Muscle of leg (tissue), 11 donors: ENCODE results near the gene POU6F2. TPM values are rescaled to one million over a fixed set of nuclear protein-coding genes. Genes with fewer than 3 reads are reported as not detected.

Experiments
- DNase-seq: peaks from one replicate; pipeline ENCODE4 v3.0.0; 2013
- H3K27ac ChIP-seq: one replicate; pipeline ENCODE4 v1.5.1; 2013; ENCODE audit warnings: mild to moderate bottlenecking, low read length, control low read depth
- H3K27me3 ChIP-seq: one replicate; pipeline ENCODE4 v1.6.1; 2013; ENCODE audit warnings: low read length; ENCODE audit not compliant: control insufficient read depth, insufficient read depth
- H3K36me3 ChIP-seq: one replicate; pipeline ENCODE4 v1.6.1; 2013; ENCODE audit warnings: low read length; ENCODE audit not compliant: control insufficient read depth, insufficient read depth
- H3K4me1 ChIP-seq: one replicate; pipeline ENCODE4 v1.6.1; 2013; ENCODE audit warnings: low read length; ENCODE audit not compliant: control insufficient read depth, insufficient read depth
- H3K4me3 ChIP-seq: one replicate; pipeline ENCODE4 v1.5.1; 2013; ENCODE audit warnings: low read length, control low read depth
- H3K9me3 ChIP-seq: replicated peaks from 2 replicates; pipeline ENCODE4 v1.6.1; 2013; ENCODE audit warnings: low read depth, low read length; ENCODE audit not compliant: control insufficient read depth
- WGBS: methylation state at CpG from one replicate; pipeline ENCODE4 v1.1.5; 2013; ENCODE audit warnings: missing lambda C conversion rate; ENCODE audit not compliant: insufficient coverage; 5-methylcytosine and 5-hydroxymethylcytosine counted together
- polyA plus RNA-seq, 8 donors: library from polyadenylated mRNA; unstranded; fragments of 120-200 nt; gene quantifications; one replicate each; pipeline versions ENCODE4 v1.2.1 to v1.2.3, GENCODE V29; 2013; ENCODE audit warnings: inconsistent platforms in 1 of 8, low replicate concordance in 1 of 8; ENCODE audit not compliant: insufficient read length in 8 of 8, insufficient read depth in 1 of 8
- total RNA-seq: library from RNA; stranded (reverse); fragments of 120-200 nt; gene quantifications from one replicate; pipeline ENCODE4 v1.2.4, GENCODE V29; 2013

Gene POU6F2
- total and polyA plus RNA-seq, 9 donors, result 0.05 to 0.54 (median 0.10) TPM; not detected in 1

DNA sequence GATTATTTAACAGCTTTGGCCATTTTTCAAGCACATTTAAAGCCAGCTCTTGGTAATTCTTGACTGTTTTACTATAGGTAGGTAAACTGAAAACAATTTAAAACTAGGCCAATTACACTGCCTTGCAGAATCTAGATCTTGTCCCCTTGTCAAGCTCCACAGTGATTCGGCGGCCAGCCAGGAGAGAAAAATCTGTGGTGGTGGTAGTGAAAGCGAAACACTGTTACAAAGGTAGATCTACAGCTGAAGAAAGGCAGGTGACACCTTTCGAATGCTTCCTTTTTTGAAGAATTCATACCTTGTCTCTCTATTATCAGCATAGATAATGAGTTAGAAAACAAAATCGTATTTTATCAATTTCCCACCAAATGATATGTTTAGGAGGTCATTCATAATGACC, 218.3 kb downstream of the POU6F2 start:
- no peaks in the 10 kb centered on the region for H3K9me3 ChIP-seq
- H3K4me3 ChIP-seq, result no peak overlapping the region
- DNase-seq, result no peak
- H3K27me3 ChIP-seq, result no peaks in the 10 kb centered on the region
- no peaks in the 10 kb centered on the region for H3K36me3 ChIP-seq
- H3K4me1 ChIP-seq, result no peaks in the 10 kb centered on the region
- H3K27ac ChIP-seq, result no peak overlapping the region
- no CpG with 5 or more reads among the region's 5 CpGs for WGBS

DNA sequence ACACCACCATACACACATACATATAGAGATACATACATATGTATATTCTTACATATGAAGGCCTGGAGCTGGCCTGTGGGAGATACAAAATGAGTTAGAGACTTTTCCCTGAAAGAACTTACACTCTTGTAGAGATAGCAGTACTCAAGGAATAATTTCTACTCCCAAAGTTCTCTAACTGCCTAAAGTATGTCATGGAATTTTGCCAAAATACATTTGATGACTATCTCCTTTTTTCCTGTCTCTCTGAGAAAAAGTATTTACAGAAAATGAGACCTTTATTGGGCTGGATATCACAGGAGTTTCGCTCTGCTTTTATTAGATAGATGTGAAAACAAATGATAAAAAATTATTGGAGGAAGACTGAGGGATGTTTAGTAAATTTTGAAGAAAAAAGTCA, 220.1 kb downstream of the POU6F2 start:
- H3K4me3 ChIP-seq, result no peak overlapping the region
- no peaks in the 10 kb centered on the region for H3K4me1 ChIP-seq
- no CpG with 5 or more reads among the region's 1 CpG for WGBS
- H3K9me3 ChIP-seq, result no peaks in the 10 kb centered on the region
- no peaks in the 10 kb centered on the region for H3K27me3 ChIP-seq
- no peak overlapping the region for H3K27ac ChIP-seq
- no peak for DNase-seq
- H3K36me3 ChIP-seq, result no peaks in the 10 kb centered on the region

- no peak overlapping the region for H3K27ac ChIP-seq
- H3K27me3 ChIP-seq, result no peaks in the 10 kb centered on the region
- no CpG with 5 or more reads among the region's 2 CpGs for WGBS
These were observed 220.8 kb downstream of the POU6F2 start for GRCh38 chr7:39198556-39198955.

DNA sequence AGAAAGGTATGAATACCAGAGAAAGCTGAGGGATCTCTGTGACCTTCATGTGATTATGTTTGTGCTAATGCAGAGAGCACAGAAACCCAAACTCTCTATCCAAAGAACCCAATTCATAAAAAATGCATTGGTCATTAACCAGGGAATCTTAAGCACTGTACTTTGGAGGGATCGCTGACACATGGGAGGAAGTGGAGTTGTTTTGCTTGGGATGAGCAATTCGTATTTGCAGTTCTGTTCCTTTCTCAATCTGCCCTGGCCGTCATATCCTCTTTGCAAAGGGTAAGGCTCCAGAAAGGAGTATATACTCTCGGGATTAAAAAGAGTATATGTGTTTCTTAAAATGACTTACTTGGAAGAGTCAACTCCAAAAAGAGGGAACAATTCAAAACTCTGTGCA, 221.3 kb downstream of the POU6F2 start:
- WGBS, result no CpG with 5 or more reads among the region's 4 CpGs
- Histone ChIP-seq H3K4me3 (no peak overlapping the region), H3K27me3 (no peaks in the 10 kb centered on the region), H3K36me3 (no peaks in the 10 kb centered on the region), H3K27ac (no peak overlapping the region), H3K9me3 (no peaks in the 10 kb centered on the region), H3K4me1 (no peaks in the 10 kb centered on the region)
- DNase-seq, result no peak

More at GRCh38 chr7:39198556-39198955, 220.8 kb downstream of the POU6F2 start:
- no peaks in the 10 kb centered on the region for H3K4me1 ChIP-seq
- H3K4me3 ChIP-seq, result no peak overlapping the region
- no peak for DNase-seq
- H3K36me3 ChIP-seq, result no peaks in the 10 kb centered on the region
- H3K9me3 ChIP-seq, result no peaks in the 10 kb centered on the region

DNA sequence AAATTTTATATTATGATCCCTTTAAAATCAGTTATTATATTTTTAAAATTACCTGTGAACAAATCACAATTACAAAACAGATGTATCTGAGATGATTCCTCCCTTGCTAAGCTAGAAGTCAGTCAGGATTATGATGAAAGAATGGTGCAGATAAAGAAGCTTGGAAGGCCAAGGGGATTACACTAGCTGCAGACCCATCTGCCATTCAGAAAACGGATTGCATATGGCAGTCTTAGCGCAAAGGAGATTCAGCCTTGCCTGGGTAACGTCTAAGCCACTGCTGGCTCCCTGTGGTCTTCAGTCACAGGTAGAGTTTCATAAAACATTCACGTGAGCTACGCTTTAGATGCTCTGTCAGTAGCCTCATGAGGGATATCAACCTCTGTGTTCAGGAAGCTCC, 222.2 kb downstream of the POU6F2 start:
- no peak overlapping the region for H3K4me3 ChIP-seq
- no peaks in the 10 kb centered on the region for H3K4me1 ChIP-seq
- H3K27ac ChIP-seq, result no peak overlapping the region
- no peak for DNase-seq
- WGBS, result 80% methylated on average over 3 of the region's 5 CpGs
- no peaks in the 10 kb centered on the region for H3K9me3 ChIP-seq
- H3K36me3 ChIP-seq, result no peaks in the 10 kb centered on the region
- H3K27me3 ChIP-seq, result no peaks in the 10 kb centered on the region

DNA sequence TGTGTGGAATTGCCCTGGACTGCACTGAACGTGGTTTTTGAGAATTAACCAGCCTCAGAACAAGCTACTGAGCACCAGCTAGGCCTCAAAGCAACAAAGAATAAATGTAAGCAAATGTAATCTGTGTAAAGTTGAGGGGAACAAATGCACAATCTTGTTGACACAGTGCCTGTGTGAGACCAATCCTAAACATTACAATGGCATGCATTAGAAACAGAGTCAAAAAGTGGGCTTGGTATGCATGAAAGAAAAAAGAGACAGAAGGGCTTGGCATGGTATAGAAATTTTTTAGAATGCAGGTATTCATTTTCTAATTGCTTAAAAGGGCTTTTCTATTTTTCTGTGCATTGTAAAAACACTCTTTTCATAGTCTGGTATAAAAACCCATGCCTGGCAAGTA, 224.3 kb downstream of the POU6F2 start:
- Histone ChIP-seq H3K4me3 (no peak overlapping the region), H3K27ac (no peak overlapping the region), H3K9me3 (no peaks in the 10 kb centered on the region), H3K27me3 (no peaks in the 10 kb centered on the region), H3K36me3 (no peaks in the 10 kb centered on the region), H3K4me1 (no peaks in the 10 kb centered on the region)
- no peak for DNase-seq
- no CpG with 5 or more reads among the region's 1 CpG for WGBS

DNA sequence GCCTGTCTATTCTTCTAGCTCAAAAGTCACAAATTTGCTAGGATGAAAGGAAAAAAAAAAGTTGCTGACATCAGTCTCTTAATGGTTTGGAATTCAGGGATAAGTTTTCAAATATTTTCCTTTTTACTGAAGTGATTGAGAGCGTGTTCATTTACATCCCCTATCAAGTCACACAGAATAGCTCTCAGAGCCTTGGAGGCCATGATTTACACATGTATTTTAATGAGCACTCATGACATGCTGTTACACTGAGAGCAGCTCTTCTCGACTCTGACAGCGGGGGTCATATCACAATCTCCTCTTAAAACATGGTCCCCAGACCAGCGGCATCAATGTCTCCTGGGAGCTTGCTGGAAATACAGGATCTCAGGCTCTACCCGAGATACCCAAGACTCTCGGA, 232.7 kb downstream of the POU6F2 start:
- Histone ChIP-seq H3K4me3 (no peak overlapping the region), H3K36me3 (no peaks in the 10 kb centered on the region), H3K9me3 (no peaks in the 10 kb centered on the region), H3K27me3 (no peaks in the 10 kb centered on the region), H3K4me1 (no peaks in the 10 kb centered on the region), H3K27ac (no peak overlapping the region)
- DNase-seq, result no peak
- WGBS, result 33% methylated on average over 3 of the region's 6 CpGs

- no peaks in the 10 kb centered on the region for H3K36me3 ChIP-seq
- no peak overlapping the region for H3K27ac ChIP-seq
- no peaks in the 10 kb centered on the region for H3K9me3 ChIP-seq
- 56% methylated on average over 3 of the region's 3 CpGs for WGBS
- no peaks in the 10 kb centered on the region for H3K27me3 ChIP-seq
- H3K4me3 ChIP-seq, result no peak overlapping the region
- H3K4me1 ChIP-seq, result no peaks in the 10 kb centered on the region
- no peak for DNase-seq
These were observed 233.9 kb downstream of the POU6F2 start for GRCh38 chr7:39211581-39211980.

DNA sequence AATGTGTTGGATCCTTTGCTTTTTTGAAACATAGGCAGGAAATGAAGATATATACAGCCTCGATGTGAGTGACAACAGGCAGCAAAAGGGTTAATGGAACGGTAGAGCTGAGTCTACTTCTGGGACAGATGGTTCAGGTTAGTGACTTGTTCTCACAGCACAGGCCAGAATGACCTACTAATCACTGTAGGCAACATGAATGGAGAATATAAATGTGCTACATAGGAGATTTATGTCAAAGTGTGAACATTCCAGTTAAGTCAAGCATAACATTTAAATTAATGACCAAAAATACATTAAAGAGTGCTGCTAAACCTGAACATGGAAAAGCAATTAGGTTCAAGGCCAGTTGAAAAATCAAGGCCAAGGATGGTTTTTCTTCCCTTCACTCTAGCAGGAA, 235.2 kb downstream of the POU6F2 start:
- no peak overlapping the region for H3K27ac ChIP-seq
- no peak overlapping the region for H3K4me3 ChIP-seq
- no peaks in the 10 kb centered on the region for H3K36me3 ChIP-seq
- no peaks in the 10 kb centered on the region for H3K9me3 ChIP-seq
- no peaks in the 10 kb centered on the region for H3K27me3 ChIP-seq
- DNase-seq, result no peak
- no peaks in the 10 kb centered on the region for H3K4me1 ChIP-seq
- WGBS, result 40% methylated on average over 1 of the region's 2 CpGs

DNA sequence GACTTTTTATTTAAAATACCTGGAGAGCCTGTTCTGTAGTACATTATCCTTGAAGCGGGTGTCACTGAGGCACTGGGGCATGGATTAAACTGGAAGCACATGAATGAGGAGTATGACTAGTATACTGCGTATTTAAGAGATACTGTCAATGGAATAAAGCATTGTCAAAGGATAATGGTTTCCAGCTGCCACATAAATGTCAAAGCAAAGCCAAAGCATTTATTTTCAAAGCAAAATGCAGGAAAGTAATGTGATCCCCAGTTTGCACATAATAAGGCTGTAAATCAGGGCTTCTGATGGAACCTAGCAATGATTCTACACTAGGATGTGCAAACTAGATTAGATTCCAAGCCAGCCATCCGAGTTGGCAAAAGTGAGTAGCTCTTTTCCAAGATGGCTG, 240.1 kb downstream of the POU6F2 start:
- Histone ChIP-seq H3K36me3 (no peaks in the 10 kb centered on the region), H3K4me1 (no peaks in the 10 kb centered on the region), H3K27me3 (no peaks in the 10 kb centered on the region), H3K9me3 (no peaks in the 10 kb centered on the region), H3K4me3 (no peak overlapping the region), H3K27ac (no peak overlapping the region)
- no peak for DNase-seq
- WGBS, result no CpG with 5 or more reads among the region's 3 CpGs

DNA sequence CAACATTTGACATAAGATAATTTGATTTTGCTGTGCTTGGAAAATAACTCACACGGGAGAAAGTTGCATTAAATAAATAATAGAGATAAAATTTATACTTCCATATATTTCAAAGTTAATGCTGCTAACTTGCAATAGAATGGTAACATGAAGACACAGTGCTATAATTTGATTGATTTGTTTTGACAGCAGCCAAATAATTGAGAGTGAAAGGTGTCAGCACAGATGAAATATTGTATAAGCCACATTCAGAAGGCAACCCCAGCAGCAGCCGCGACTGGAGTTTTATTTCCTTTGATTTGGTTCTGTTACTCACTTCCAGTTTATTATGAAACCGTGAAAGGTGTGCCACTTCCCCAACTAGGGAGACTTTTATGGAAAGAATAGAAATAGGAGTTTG, 242.2 kb downstream of the POU6F2 start:
- DNase-seq, result no peak
- no CpG with 5 or more reads among the region's 4 CpGs for WGBS
- H3K4me1 ChIP-seq, result no peaks in the 10 kb centered on the region
- H3K27ac ChIP-seq, result no peak overlapping the region
- no peak overlapping the region for H3K4me3 ChIP-seq
- H3K27me3 ChIP-seq, result no peaks in the 10 kb centered on the region
- H3K36me3 ChIP-seq, result no peaks in the 10 kb centered on the region
- H3K9me3 ChIP-seq, result no peaks in the 10 kb centered on the region
